A549 (cell line): ENCODE measurements around the gene PAPPA2. TPM values are rescaled to one million over a fixed set of nuclear protein-coding genes. Genes with fewer than 3 reads are reported as not detected.

Source experiments
- ATAC-seq, 2 experiments: fragments of 200-7000 bp in 1 of 2; fragments of >200 bp in 1 of 2; cut with Nextera tagmentation in 1 of 2; cut with Tn5 transposase in 1 of 2; 3 replicates each; pipeline versions ENCODE4 v1.8.0 to v1.9.1; 2018 to 2020; ENCODE audit warnings: mild to moderate bottlenecking in 1 of 2, moderate library complexity in 1 of 2
- CTCF ChIA-PET: fragments of 300-600 bp; sonication (Branson Sonifier 250); formaldehyde crosslinking; extraction: SDS; loops from one replicate; lab custom pipeline; 2021; ENCODE audit warnings: antibody characterized with exemption, inconsistent platforms; lab: Yijun Ruan, JAX
- POLR2A ChIA-PET: fragments of 350-600 bp; formaldehyde crosslinking; extraction: SDS; loops from one replicate; lab custom pipeline; 2021; ENCODE audit warnings: antibody characterized with exemption, inconsistent platforms; lab: Yijun Ruan, JAX
- DNase-seq, 2 experiments: peaks; one replicate each; pipeline versions ENCODE4 v3.0.0 to v3.0.0-alpha.2; 2011 to 2016; ENCODE audit warnings: low read depth in 1 of 2, low spot score in 1 of 2
- FAIRE-seq: peaks from 2 replicates; lab custom pipeline; 2011; peaks lifted over from hg19 to GRCh38; lab: Jason Lieb, UNC
- H3K27ac ChIP-seq, 2 experiments: fragments of >200 bp; sonication (Bioruptor Twin); formaldehyde crosslinking; 3 replicates each; pipeline ENCODE4 v1.5.1; 2016 to 2017
- H3K4me1 ChIP-seq: fragments of >200 bp; sonication (Bioruptor Twin); formaldehyde crosslinking; 3 replicates; pipeline ENCODE4 v1.6.1; 2016
- H3K4me2 ChIP-seq: fragments of >200 bp; sonication (Bioruptor Twin); formaldehyde crosslinking; 3 replicates; pipeline ENCODE4 v1.6.1; 2016
- H3K4me3 ChIP-seq: fragments of >200 bp; sonication (Bioruptor Twin); formaldehyde crosslinking; 3 replicates; pipeline ENCODE4 v1.5.1; 2016
- H3K9me3 ChIP-seq: fragments of >200 bp; sonication (Bioruptor Twin); formaldehyde crosslinking; 3 replicates; pipeline ENCODE4 v1.6.1; 2016
- CEBPB ChIP-seq, 2 experiments: fragments of >200 bp in 1 of 2; sonication (Bioruptor Twin) in 1 of 2; formaldehyde crosslinking in 1 of 2; IDR thresholded peaks; 2 replicates each; pipeline ENCODE4 v1.6.1; 2012 to 2016
- EHF ChIP-seq: fragments of 250-450 bp; sonication (Bioruptor Pico); IDR thresholded peaks from 2 replicates; pipeline ENCODE4 v1.5.0; 2020; ENCODE audit warnings: mild to moderate bottlenecking
- EHMT2 ChIP-seq: fragments of 200-600 bp; sonication (generic); IDR thresholded peaks from 2 replicates; pipeline ENCODE4 v1.6.1; 2016; ENCODE audit warnings: antibody characterized with exemption, low read depth, mild to moderate bottlenecking, moderate library complexity
- EP300 ChIP-seq, 2 experiments: fragments of >200 bp; sonication (Bioruptor Twin); formaldehyde crosslinking; IDR thresholded peaks; 2 replicates in 1 of 2; 3 replicates in 1 of 2; pipeline ENCODE4 v1.6.1; 2016 to 2017
- ESRRA ChIP-seq: fragments of 150-350 bp; IDR thresholded peaks from 2 replicates; pipeline ENCODE4 v1.6.1; 2014; ENCODE audit warnings: mild to moderate bottlenecking, low read length, borderline replicate concordance
- HDAC2 ChIP-seq: fragments of 200-600 bp; sonication (generic); IDR thresholded peaks from 2 replicates; pipeline ENCODE4 v1.6.1; 2016
- HOXA7 ChIP-seq: fragments of 250-450 bp; sonication (Bioruptor Pico); IDR thresholded peaks from 2 replicates; pipeline ENCODE4 v1.5.0; 2020; ENCODE audit warnings: mild to moderate bottlenecking, moderate library complexity
- HOXB5 ChIP-seq: fragments of 250-450 bp; sonication (Bioruptor Pico); IDR thresholded peaks from 2 replicates; pipeline ENCODE4 v1.5.0; 2020; ENCODE audit warnings: mild to moderate bottlenecking, moderate library complexity
- JUN ChIP-seq, 2 experiments: fragments of >200 bp; sonication (Bioruptor Twin); formaldehyde crosslinking; IDR thresholded peaks; 2 replicates in 1 of 2; 3 replicates in 1 of 2; pipeline ENCODE4 v1.6.1; 2016 to 2017
- KDM5A ChIP-seq: fragments of 200-600 bp; sonication (generic); IDR thresholded peaks from 2 replicates; pipeline ENCODE4 v1.6.1; 2016; ENCODE audit warnings: antibody characterized with exemption, mild to moderate bottlenecking
- MAFK ChIP-seq: fragments of 450-650 bp; IDR thresholded peaks from 2 replicates; pipeline ENCODE4 v1.6.1; 2014; ENCODE audit not compliant: partially characterized antibody
- MYC ChIP-seq: IDR thresholded peaks from 2 replicates; pipeline ENCODE4 v1.6.1; 2012; ENCODE audit warnings: mild to moderate bottlenecking, inconsistent platforms, low read length, improper control_type of control experiment, borderline replicate concordance
- NFE2L2 ChIP-seq: fragments of 150-350 bp; conservative IDR thresholded peaks from 2 replicates; pipeline ENCODE4 v1.6.1; 2014; ENCODE audit warnings: low read length
- NPAS2 ChIP-seq: fragments of 250-450 bp; sonication (Bioruptor Pico); IDR thresholded peaks from 2 replicates; pipeline ENCODE4 v1.8.0; 2022; ENCODE audit warnings: mild to moderate bottlenecking, moderate library complexity, borderline replicate concordance
- PHF8 ChIP-seq: fragments of 200-600 bp; sonication (generic); IDR thresholded peaks from 2 replicates; pipeline ENCODE4 v1.6.1; 2016; ENCODE audit warnings: low read depth, mild to moderate bottlenecking, antibody characterized with exemption, moderate library complexity, borderline replicate concordance
- RARB ChIP-seq: fragments of 250-450 bp; sonication (Bioruptor Pico); IDR thresholded peaks from 2 replicates; pipeline ENCODE4 v1.8.0; 2021; ENCODE audit warnings: mild to moderate bottlenecking, moderate library complexity
- WGBS: methylation state at CpG from one replicate; pipeline ENCODE4 v1.1.6; 2017; ENCODE audit errors: missing lambda C conversion rate; 5-methylcytosine and 5-hydroxymethylcytosine counted together
- polyA plus RNA-seq, 4 experiments: library from polyadenylated mRNA; depleted of rRNA in 3 of 4; stranded (reverse); fragments of >200 nt; fragmentation: RNase III in 1 of 4; extraction: RNeasy Plus Mini Kit Qiagen cat#74134 plus additional on column Dnase treatment in 1 of 4; gene quantifications; 2 replicates in 3 of 4; 3 replicates in 1 of 4; pipeline ENCODE4 v1.2.3, GENCODE V29; 2011 to 2017
- TF ChIP-seq, protein P1 (sequence below): IDR thresholded peaks from 2 replicates; pipeline ENCODE4 v1.6.1; 2012
- TF ChIP-seq, protein P2 (sequence below): fragments of >200 bp; sonication (Bioruptor Twin); formaldehyde crosslinking; IDR thresholded peaks from 2 replicates; pipeline ENCODE4 v1.6.1; 2016

The PAPPA2 gene
- polyA plus RNA-seq, 2 of the 4 experiments (the other 2 are of a cell fraction): 0.03 to 0.72 TPM

DNA sequence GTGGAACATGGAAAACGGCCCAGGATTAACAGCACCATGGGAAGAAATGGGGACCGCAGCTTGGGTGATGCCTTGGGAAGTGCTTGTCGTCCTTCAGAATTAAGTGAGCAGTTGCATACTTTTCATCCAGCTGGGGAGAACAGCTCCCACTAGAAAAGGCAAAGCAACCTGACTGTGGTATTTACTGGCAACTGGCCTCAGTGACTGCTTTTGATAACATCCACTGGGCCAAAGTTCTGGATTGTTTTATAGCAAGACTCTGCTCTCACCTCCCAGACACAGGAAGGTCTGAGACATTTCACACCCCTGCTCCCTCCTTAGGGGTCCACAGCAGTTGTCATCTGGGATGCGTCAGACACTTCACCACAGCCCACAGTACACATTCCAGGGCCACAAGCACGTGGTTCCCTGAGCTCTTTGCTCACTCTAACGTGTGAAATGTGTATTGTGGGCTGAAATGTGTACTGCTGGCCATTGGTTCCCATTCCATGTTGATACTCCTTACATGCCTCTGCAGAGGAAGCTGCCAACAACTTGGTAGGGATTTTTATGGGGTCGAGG is 6.6 kb downstream of the PAPPA2 start:
- POLR2A ChIA-PET: no interaction called here
- CTCF ChIA-PET: no interaction called here

DNA sequence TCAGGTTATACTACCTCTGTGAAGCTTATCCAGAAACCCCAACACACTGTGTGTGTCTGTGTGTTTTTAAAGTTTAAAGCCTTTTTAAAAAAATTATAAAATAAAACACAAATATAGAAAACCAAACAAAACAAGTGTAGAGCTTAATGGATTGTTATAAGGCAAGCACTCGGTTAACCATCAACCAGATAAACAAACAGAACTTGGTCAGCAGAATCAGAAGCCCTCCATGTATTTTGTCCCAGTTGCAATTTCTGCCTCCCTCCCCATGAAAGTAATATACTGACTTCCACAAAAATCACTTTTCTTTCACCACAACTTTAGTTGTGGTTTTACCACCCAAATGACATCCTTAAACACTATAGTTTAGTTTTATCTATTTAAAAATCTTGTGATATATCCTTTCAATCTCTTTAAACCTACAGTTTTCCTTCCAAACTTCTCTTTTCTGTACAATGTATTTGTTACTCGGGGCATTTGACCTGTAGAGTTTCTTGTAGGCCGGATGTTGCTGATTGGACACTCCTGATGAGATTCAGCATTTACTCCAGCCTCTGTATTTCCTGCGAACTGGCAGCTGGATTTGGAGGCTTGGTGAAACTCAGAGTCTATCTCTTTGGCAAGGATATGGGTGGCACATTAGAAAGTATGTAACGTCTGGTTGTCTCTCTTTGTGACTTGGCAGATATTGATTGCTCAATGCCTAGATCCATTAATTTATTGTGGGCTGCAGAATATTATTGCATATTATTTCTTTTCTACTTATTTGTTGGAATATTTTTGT is 8.6 kb downstream of the PAPPA2 start:
- WGBS: 16% methylated on average over 5 of the region's 5 CpGs
- POLR2A ChIA-PET: no interaction called here
- Histone ChIP-seq H3K27ac (no peak overlapping the region), H3K4me1 (no peaks in the 10 kb centered on the region), H3K9me3 (no peaks in the 10 kb centered on the region), H3K4me3 (no peak overlapping the region), H3K4me2 (no peak overlapping the region)
- ATAC-seq: no peak
- no peak for FAIRE-seq
- DNase-seq: no peak
- TF ChIP-seq EHMT2 (no peak), EP300 (IDR thresholded peaks at IDR 0.05) (no peak)
- CTCF ChIA-PET: interaction anchor here (1.2 kb wide), 1 partner anchor 1097 kb away, joined by 3 read pairs; no protein-coding TSS in a partner anchor

More for the DNA sequence above, 6.6 kb downstream of the PAPPA2 start:
- DNase-seq (no peak), ATAC-seq (no peak), FAIRE-seq (no peak)
- H3K4me2 ChIP-seq: no peak overlapping the region
- H3K4me3 ChIP-seq: no peak overlapping the region
- no peaks in the 10 kb centered on the region for H3K9me3 ChIP-seq
- under 1% methylated on average over 7 of the region's 7 CpGs for WGBS
- no peak for TF ChIP-seq HOXA7
- no peak for TF ChIP-seq RARB (CRISPR knock-in tag)
- no peak for TF ChIP-seq KDM5A
- TF ChIP-seq PHF8: no peak
- TF ChIP-seq, all 56 proteins: peak for 0
- Histone ChIP-seq H3K27ac (no peak overlapping the region), H3K4me1 (no peaks in the 10 kb centered on the region)

DNA sequence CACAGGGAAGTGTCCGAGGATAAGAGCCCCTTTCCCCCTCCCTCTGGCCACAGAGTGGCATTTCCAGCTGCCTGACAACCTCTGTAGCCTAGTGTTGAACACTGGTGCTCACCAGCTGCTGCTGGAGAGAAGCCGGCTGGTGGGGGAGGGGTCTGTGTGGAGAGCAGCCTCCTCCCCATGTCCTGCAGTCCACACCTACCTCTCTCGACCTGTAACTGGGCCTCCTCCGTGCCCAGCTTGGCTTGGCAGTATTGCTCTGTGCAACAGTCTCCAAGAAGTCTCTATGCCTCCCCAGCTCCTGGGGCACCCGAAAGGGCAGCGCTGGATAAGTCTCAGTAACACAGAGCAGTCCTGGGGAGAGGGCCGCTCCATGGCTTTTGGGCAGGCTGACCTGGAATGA is 17.0 kb downstream of the PAPPA2 start:
- H3K4me3 ChIP-seq: no peak overlapping the region
- H3K27ac ChIP-seq: no peak overlapping the region
- CTCF ChIA-PET: no interaction called here
- no peak overlapping the region for H3K4me2 ChIP-seq
- WGBS: 33% methylated on average over 4 of the region's 7 CpGs
- ATAC-seq (no peak), DNase-seq (no peak), FAIRE-seq (no peak)
- POLR2A ChIA-PET: no interaction called here
- no peak for TF ChIP-seq MAFK
- TF ChIP-seq NFE2L2: no peak
- TF ChIP-seq PHF8: no peak
- TF ChIP-seq NPAS2 (CRISPR knock-in tag): no peak
- no peak for TF ChIP-seq HOXA7
- TF ChIP-seq HDAC2: no peak
- TF ChIP-seq CEBPB (IDR thresholded peaks at IDR 0.05): no peak
- no peaks in the 10 kb centered on the region for H3K4me1 ChIP-seq
- H3K9me3 ChIP-seq: no peaks in the 10 kb centered on the region

DNA sequence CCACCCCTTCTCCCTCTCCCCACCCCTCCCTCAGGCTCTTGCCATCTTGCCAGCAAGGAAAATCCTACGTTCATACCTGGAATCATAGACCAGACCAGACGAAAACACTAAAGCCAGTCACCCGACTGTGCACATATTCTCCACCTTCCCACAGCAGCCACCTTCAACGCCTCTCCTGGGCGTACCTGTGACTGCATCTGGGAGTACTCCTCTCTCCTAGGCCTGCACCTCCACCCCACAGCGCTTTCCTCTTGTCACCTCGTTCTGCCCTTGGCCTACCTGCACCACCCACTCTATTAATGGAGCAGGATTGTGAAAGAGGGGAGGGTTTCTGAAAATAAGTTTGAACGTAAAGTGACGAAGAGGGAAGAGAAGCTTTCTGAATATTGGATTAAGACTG is 17.8 kb downstream of the PAPPA2 start:
- DNase-seq (no peak), ATAC-seq (no peak), FAIRE-seq (no peak)
- ChIA-PET CTCF (no interaction called here), POLR2A (no interaction called here)
- WGBS: 14% methylated on average over 9 of the region's 9 CpGs
- Histone ChIP-seq H3K4me2 (no peak overlapping the region), H3K27ac (no peak overlapping the region), H3K9me3 (no peaks in the 10 kb centered on the region), H3K4me1 (no peaks in the 10 kb centered on the region), H3K4me3 (no peak overlapping the region)
- no peak for TF ChIP-seq NPAS2 (CRISPR knock-in tag)
- TF ChIP-seq EHMT2: no peak
- TF ChIP-seq, protein P1, sequence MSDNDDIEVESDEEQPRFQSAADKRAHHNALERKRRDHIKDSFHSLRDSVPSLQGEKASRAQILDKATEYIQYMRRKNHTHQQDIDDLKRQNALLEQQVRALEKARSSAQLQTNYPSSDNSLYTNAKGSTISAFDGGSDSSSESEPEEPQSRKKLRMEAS: no peak
- TF ChIP-seq, protein P2, sequence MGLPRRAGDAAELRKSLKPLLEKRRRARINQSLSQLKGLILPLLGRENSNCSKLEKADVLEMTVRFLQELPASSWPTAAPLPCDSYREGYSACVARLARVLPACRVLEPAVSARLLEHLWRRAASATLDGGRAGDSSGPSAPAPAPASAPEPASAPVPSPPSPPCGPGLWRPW: no peak
- TF ChIP-seq MYC: no peak
- no peak for TF ChIP-seq EHF
- TF ChIP-seq JUN (IDR thresholded peaks at IDR 0.05): no peak
- no peak for TF ChIP-seq ESRRA
- TF ChIP-seq HOXB5 (CRISPR knock-in tag): no peak
